K562 (cell line): Measurements from ENCODE around the gene PEDS1. TPM values are rescaled to one million over a fixed set of nuclear protein-coding genes. Genes with fewer than 3 reads are reported as not detected.

Source experiments
- EGR1 ChIP-seq: fragments of 450-650 bp; conservative IDR thresholded peaks from 2 replicates; pipeline ENCODE4 v1.6.1; 2017; ENCODE audit warnings: mild to moderate bottlenecking
- ETS2 ChIP-seq: IDR thresholded peaks from 2 replicates; pipeline ENCODE4 v1.6.1; 2016; ENCODE audit warnings: borderline replicate concordance, missing genetic modification characterization, mild to moderate bottlenecking, moderate library complexity, missing compliant biosample characterization; ENCODE audit not compliant: poor library complexity, severe bottlenecking
- FOXM1 ChIP-seq, 2 experiments: fragments of 450-650 bp in 1 of 2; sonication (generic) in 1 of 2; formaldehyde crosslinking in 1 of 2; IDR thresholded peaks; 2 replicates each; pipeline versions ENCODE4 v1.6.1 to v1.9.0; 2017 to 2022; ENCODE audit warnings: low read depth in 2 of 2, mild to moderate bottlenecking in 2 of 2, missing genetic modification reagents in 1 of 2, moderate library complexity in 1 of 2
- MNT ChIP-seq, 2 experiments: fragments of 450-650 bp; conservative IDR thresholded peaks; 2 replicates each; pipeline ENCODE4 v1.6.1; 2017; ENCODE audit warnings: mild to moderate bottlenecking in 2 of 2, moderate library complexity in 2 of 2
- MYC ChIP-seq, 2 experiments: fragments of 250-450 bp in 1 of 2; sonication (Bioruptor Pico) in 1 of 2; IDR thresholded peaks; 2 replicates each; pipeline versions ENCODE4 v1.5.1 to v1.6.1; 2012 to 2021; ENCODE audit warnings: low read depth in 2 of 2, borderline replicate concordance in 1 of 2, improper control_type of control experiment in 1 of 2, low read length in 1 of 2, mild to moderate bottlenecking in 1 of 2, moderate library complexity in 1 of 2
- MYNN ChIP-seq, 2 experiments: sonication (generic); formaldehyde crosslinking in 1 of 2; IDR thresholded peaks; 2 replicates each; pipeline versions ENCODE4 v1.5.0 to v1.6.1; 2016 to 2020; ENCODE audit warnings: antibody characterized with exemption in 1 of 2, missing genetic modification reagents in 1 of 2
- NONO ChIP-seq, 2 experiments: fragments of 200-400 bp in 1 of 2; fragments of 450-650 bp in 1 of 2; formaldehyde crosslinking in 1 of 2; IDR thresholded peaks; 2 replicates each; pipeline ENCODE4 v1.6.1; 2017; ENCODE audit warnings: low read depth in 2 of 2, mild to moderate bottlenecking in 2 of 2, moderate library complexity in 2 of 2, low read length in 1 of 2
- NR1H2 ChIP-seq: sonication (generic); formaldehyde crosslinking; IDR thresholded peaks from 2 replicates; pipeline ENCODE4 v1.4.0; 2020; ENCODE audit warnings: mild to moderate bottlenecking, missing genetic modification reagents
- RBFOX2 ChIP-seq: fragments of 200-400 bp; formaldehyde crosslinking; IDR thresholded peaks from 2 replicates; pipeline ENCODE4 v1.6.1; 2017; ENCODE audit warnings: low read depth, mild to moderate bottlenecking, low read length, moderate library complexity
- RHOXF2B ChIP-seq: fragments of 250-450 bp; sonication (Bioruptor Pico); conservative IDR thresholded peaks from 2 replicates; pipeline ENCODE4 v1.5.1; 2021
- XRCC5 ChIP-seq: fragments of 200-400 bp; formaldehyde crosslinking; IDR thresholded peaks from 2 replicates; pipeline ENCODE4 v1.6.1; 2017; ENCODE audit warnings: low read depth, mild to moderate bottlenecking, low read length
- ZKSCAN1 ChIP-seq: fragments of 150-350 bp; IDR thresholded peaks from 2 replicates; pipeline ENCODE4 v1.6.1; 2016; ENCODE audit warnings: low read depth, low read length
- ZNF318 ChIP-seq, 2 experiments: fragments of 450-650 bp; IDR thresholded peaks; 2 replicates each; pipeline ENCODE4 v1.6.1; 2016; ENCODE audit warnings: mild to moderate bottlenecking in 2 of 2, borderline replicate concordance in 1 of 2, low read depth in 1 of 2, moderate library complexity in 1 of 2
- polyA plus RNA-seq, 8 experiments: library from polyadenylated mRNA; depleted of rRNA in 4 of 8; stranded (reverse) in 5 of 8; unstranded in 3 of 8; fragments of >200 nt; fragmentation: Nextera tagmentation in 2 of 8; fragmentation: Illumina TruSeq in 1 of 8; extraction: Ambion mirVana in 2 of 8; extraction: Trizol in 1 of 8; gene quantifications; 2 replicates each; pipeline versions ENCODE4 v1.2.1 to v1.2.3, GENCODE V29; 2011 to 2014; ENCODE audit warnings: inconsistent platforms in 1 of 8, missing spikeins in 1 of 8
- total RNA-seq, 7 experiments: library from RNA; depleted of rRNA in 6 of 7; stranded (reverse); fragments of >200 nt in 6 of 7; fragmentation: Illumina TruSeq in 2 of 7; extraction: Trizol in 2 of 7; gene quantifications; 2 replicates each; pipeline versions ENCODE4 v1.2.1 to v1.2.3, GENCODE V29; 2011 to 2021; ENCODE audit warnings: low replicate concordance in 1 of 7

The PEDS1 gene
- total and polyA plus RNA-seq, 9 of the 15 experiments (the other 6 are each of a cell fraction or from before 2014, with no cell fraction given): 2.9 to 38.5 (median 24.2) TPM

GRCh38 chr20:50112512-50113419, 40.8 kb downstream of the PEDS1 start, which contains the start of gene UBE2V1 (continued):
- TF ChIP-seq ZNF318 (IDR thresholded peaks at IDR 0.05; ENCODE audit: borderline replicate concordance in 1 of 2, low read depth in 1 of 2) (no peak), ETS2 (no peak), NONO (IDR thresholded peaks at IDR 0.05; ENCODE audit: low read depth in 2 of 2, low read length in 1 of 2) (peak; percentile 63 to 67), FOXM1 (IDR thresholded peaks at IDR 0.05; ENCODE audit: low read depth) (no peak), FOXM1 (CRISPR knock-in tag; IDR thresholded peaks at IDR 0.05; ENCODE audit: low read depth) (peak; percentile 76; the same call in 1 of the 2 replicates), MYC (IDR thresholded peaks at IDR 0.05; ENCODE audit: low read depth, low read length) (peak; percentile 32; the same call in 1 of the 2 replicates), MYC (CRISPR knock-in tag; IDR thresholded peaks at IDR 0.05; ENCODE audit: borderline replicate concordance, low read depth) (no peak), RBFOX2 (peak; percentile 91), EGR1 (peak; percentile 53), XRCC5 (no peak), RHOXF2B (CRISPR knock-in tag) (0 out of 2 replicates have a peak, but pooled peaks have one; percentile 37), MNT (conservative IDR thresholded peaks at IDR 0.05) (peak in 1 of 2 experiments; percentile 60; a peak in 1 of 4 replicates), MYNN (IDR thresholded peaks at IDR 0.05) (0 out of 2 replicates have a peak, but pooled peaks have one; percentile 39), MYNN (CRISPR knock-in tag; IDR thresholded peaks at IDR 0.05) (no peak), ZKSCAN1 (no peak), NR1H2 (CRISPR knock-in tag) (no peak)
